BLaER1 treated with 17β-estradiol and CSF1 and Interleukin-3, amounts not matched to agents 10 nM and 100 nM (cell line): ENCODE measurements around the gene SPRN.
"Not testable (repeated sequence)": the region's sequence is repeated elsewhere in the genome, so short reads cannot be mapped to it uniquely, and the experiment has no call there.

Source experiments
- H3K27ac ChIP-seq, 11 experiments: shearing (Covaris generic); formaldehyde crosslinking; 2 replicates each; pipeline ENCODE4 v1.8.1; 2022
- H3K27me3 ChIP-seq, 11 experiments: shearing (Covaris generic); formaldehyde crosslinking; 2 replicates each; pipeline ENCODE4 v1.8.1; 2022
- H3K36me3 ChIP-seq, 11 experiments: shearing (Covaris generic); formaldehyde crosslinking; 2 replicates each; pipeline ENCODE4 v1.8.1; 2022
- H3K4me1 ChIP-seq, 10 experiments: shearing (Covaris generic); formaldehyde crosslinking; 2 replicates each; pipeline ENCODE4 v1.8.1; 2022
- H3K4me2 ChIP-seq, 11 experiments: shearing (Covaris generic); formaldehyde crosslinking; 2 replicates each; pipeline ENCODE4 v1.8.1; 2022
- H3K4me3 ChIP-seq, 10 experiments: shearing (Covaris generic); formaldehyde crosslinking; 2 replicates each; pipeline ENCODE4 v1.8.1; 2022
- H3K9ac ChIP-seq, 11 experiments: shearing (Covaris generic); formaldehyde crosslinking; 2 replicates each; pipeline ENCODE4 v1.8.1; 2022
- H3K9me3 ChIP-seq, 11 experiments: shearing (Covaris generic); formaldehyde crosslinking; replicated peaks in 1 of 11; 2 replicates each; pipeline ENCODE4 v1.8.1; 2022
- H4K20me1 ChIP-seq, 11 experiments: shearing (Covaris generic); formaldehyde crosslinking; 2 replicates each; pipeline ENCODE4 v1.8.1; 2022
- Cebpa-rat ChIP-seq, 11 experiments: shearing (Covaris generic); IDR thresholded peaks; 2 replicates each; pipeline ENCODE4 v1.8.1; 2022

Gene SPRN

DNA sequence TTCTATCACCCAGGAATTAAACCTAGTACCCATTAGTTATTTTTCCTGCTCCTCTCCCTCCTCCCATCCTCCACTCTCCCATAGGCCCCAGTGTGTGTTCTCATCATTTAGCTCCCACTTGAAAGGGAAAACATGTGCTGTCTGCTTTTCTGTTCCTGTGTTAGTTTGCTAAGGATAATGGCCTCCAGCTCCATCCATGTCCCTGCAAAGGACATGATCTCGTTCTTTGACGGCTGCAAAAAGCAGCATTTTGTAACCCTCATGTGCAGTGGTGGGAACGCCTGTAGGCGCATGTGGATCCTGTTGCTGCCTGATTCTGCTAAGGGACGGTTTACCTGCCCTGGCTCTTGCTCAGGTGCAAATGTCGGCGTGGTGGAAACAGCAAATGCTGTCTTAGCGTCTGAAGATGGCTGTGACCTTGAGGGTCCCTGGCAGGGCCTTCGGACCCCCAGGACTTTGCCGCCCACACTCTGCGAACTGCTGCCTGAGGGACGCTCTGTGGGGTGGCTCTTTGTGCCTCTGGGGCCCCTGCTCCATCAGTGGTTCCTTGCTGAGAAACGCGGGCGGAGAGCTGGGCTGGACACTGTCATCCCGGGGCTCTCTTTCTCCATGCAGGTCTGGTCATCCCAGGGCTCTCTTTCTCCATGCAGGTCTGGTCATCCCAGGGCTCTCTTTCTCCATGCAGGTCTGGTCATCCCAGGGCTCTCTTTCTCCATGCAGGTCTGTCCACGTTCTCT lies 36.0 kb downstream of the SPRN start:
- H3K4me2 ChIP-seq: peak overlapping the region; percentile 95 to 100 (median 100)
- no peaks in the 10 kb centered on the region for H3K9me3 ChIP-seq
- no peaks in the 10 kb centered on the region for H3K27me3 ChIP-seq
- H3K4me1 ChIP-seq: peaks cover 49 to 83% (median 71%) of the 10 kb centered on the region in 10 experiments
- H3K4me3 ChIP-seq: peak overlapping the region; percentile 54 to 78 (median 72)
- H4K20me1 ChIP-seq: no peaks in the 10 kb centered on the region
- peak overlapping the region; percentile 69 to 88 (median 82); a peak in 20 of 22 replicates for H3K9ac ChIP-seq
- peak overlapping the region in 10 of 11 experiments; percentile 23 to 92 (median 85); a peak in 19 of 22 replicates for H3K27ac ChIP-seq
- peaks cover 0 to 7% (median 0%) of the 10 kb centered on the region in 11 experiments; a peak in 2 of 22 replicates for H3K36me3 ChIP-seq
- TF ChIP-seq Cebpa-rat (IDR thresholded peaks at IDR 0.05): no peak

DNA sequence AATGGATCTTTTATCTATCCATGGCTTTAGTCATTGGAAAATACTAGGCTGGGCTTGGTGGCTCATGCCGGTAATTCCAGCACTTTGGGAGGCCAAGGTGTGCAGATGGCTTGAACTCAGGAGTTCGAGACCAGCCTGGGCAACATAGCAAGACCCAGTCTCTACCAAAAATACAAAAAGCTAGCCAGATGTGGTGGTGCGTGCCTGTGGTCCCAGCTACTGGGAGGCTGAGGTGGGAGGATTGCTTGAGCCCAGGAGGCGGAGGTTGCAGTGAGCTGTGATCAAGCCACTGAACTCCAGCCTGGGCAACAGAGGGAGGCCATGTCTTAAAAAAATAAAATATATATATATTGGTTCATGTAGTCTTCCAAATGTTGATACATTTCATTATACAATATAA lies 37.5 kb downstream of the SPRN start:
- not testable (repeated sequence) for H3K9ac ChIP-seq, H3K9me3 ChIP-seq, H3K27ac ChIP-seq, H4K20me1 ChIP-seq, H3K4me3 ChIP-seq, H3K27me3 ChIP-seq
- peak overlapping the region in 3 of 11 experiments; percentile 23 to 100 (median 95); a peak in 4 of 22 replicates for H3K4me2 ChIP-seq
- H3K4me1 ChIP-seq: peaks cover 36 to 78% (median 58%) of the 10 kb centered on the region in 10 experiments
- peaks cover 0 to 12% (median 0%) of the 10 kb centered on the region in 11 experiments; a peak in 2 of 22 replicates for H3K36me3 ChIP-seq

DNA sequence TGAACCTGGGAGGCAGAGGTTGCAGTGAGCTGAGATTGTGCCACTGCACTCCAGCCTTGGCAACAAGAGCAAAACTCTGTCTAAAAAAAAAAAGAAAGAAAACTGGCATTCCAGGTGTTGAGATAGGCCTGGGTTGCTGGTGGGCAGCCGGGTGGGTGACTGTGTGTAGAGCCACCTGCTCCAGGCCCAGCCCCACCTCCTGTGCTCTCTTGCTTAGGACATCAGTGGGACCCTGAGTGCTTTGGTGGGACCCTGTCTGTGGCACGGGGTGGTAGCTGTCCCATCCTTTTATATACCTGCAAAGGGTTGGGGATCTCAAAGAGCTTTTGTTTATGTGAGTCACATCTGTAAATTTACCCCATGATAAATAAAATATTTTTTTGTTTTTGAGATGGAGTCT lies 39.2 kb downstream of the SPRN start:
- H3K4me1 ChIP-seq: peaks cover 34 to 78% (median 56%) of the 10 kb centered on the region in 10 experiments
- peaks cover 0 to 12% (median 0%) of the 10 kb centered on the region in 11 experiments; a peak in 1 of 22 replicates for H3K36me3 ChIP-seq
- no peak overlapping the region for H3K9ac ChIP-seq
- peaks cover 0 to 9% (median 0%) of the 10 kb centered on the region in 11 experiments; a peak in 2 of 22 replicates for H4K20me1 ChIP-seq
- H3K9me3 ChIP-seq: no peaks in the 10 kb centered on the region
- H3K27ac ChIP-seq: no peak overlapping the region
- H3K4me3 ChIP-seq: no peak overlapping the region
- H3K27me3 ChIP-seq: 0 out of 22 replicates have a peak, but pooled peaks cover 0 to 1% (median 0%) of the 10 kb centered on the region in 11 experiments
- peak overlapping the region in 3 of 11 experiments; percentile 65 to 74 (median 73); a peak in 3 of 22 replicates for H3K4me2 ChIP-seq
- TF ChIP-seq Cebpa-rat (IDR thresholded peaks at IDR 0.05): no peak

DNA sequence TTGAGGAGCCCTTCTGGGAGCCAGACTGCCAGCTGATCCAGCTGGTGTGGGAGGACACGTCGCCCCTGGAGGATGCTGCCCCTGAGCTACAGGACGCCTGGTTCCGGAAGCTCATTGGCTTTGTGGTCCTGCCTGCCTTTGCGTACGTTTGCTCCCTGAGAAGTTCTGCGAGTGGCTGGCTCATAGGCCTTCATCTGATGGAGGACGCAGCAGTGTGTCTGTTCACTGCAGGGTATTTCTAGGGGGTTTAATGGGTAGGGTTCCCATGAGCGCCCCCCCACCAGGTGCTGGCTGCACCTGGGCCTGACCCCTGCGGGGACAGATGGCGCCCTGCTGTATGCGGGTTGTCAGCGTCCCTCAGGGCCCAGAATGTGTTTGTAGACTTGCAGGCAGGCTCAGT lies 40.4 kb downstream of the SPRN start:
- Histone ChIP-seq H4K20me1 (peaks cover 0 to 9% (median 0%) of the 10 kb centered on the region in 11 experiments; a peak in 3 of 22 replicates), H3K27me3 (peaks cover 0 to 7% (median 0%) of the 10 kb centered on the region in 11 experiments; a peak in 1 of 22 replicates), H3K9ac (peak overlapping the region in 4 of 11 experiments; percentile 26 to 47 (median 31); a peak in 3 of 22 replicates), H3K9me3 (no peaks in the 10 kb centered on the region), H3K4me2 (peak overlapping the region in 9 of 11 experiments; percentile 6 to 74 (median 56); a peak in 16 of 22 replicates), H3K4me3 (no peak overlapping the region), H3K4me1 (peaks cover 31 to 80% (median 58%) of the 10 kb centered on the region in 10 experiments), H3K36me3 (peaks cover 0 to 12% (median 0%) of the 10 kb centered on the region in 11 experiments; a peak in 1 of 22 replicates), H3K27ac (peak overlapping the region in 2 of 11 experiments; percentile 36 to 46; a peak in 4 of 22 replicates)
- TF ChIP-seq Cebpa-rat (IDR thresholded peaks at IDR 0.05): no peak

DNA sequence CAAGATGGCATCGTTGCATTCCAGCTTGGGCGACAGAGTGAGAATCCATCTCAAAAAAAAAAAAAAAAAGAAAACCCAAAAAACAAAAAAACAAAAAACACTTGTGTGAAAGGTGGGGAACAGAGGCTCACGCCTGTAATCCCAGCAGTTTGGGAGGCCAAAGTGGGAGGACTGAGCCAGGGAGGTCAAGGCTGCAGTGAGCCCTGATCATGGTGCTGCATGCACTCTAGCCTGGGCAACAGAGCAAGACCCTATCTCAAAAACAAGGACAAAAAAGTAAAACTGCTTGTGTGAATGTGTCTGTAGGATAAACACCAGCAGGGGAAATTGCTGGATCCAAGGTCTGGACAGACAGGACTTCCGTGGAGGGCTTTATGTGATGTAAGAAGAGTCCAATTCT lies 40.9 kb downstream of the SPRN start:
- TF ChIP-seq Cebpa-rat (IDR thresholded peaks at IDR 0.05): no peak
- Histone ChIP-seq H3K27ac (peak overlapping the region in 2 of 11 experiments; percentile 36 to 46; a peak in 3 of 22 replicates), H3K4me1 (peaks cover 27 to 80% (median 55%) of the 10 kb centered on the region in 10 experiments), H3K9ac (peak overlapping the region in 3 of 11 experiments; percentile 26 to 47 (median 35); a peak in 2 of 22 replicates), H3K36me3 (peaks cover 0 to 12% (median 0%) of the 10 kb centered on the region in 11 experiments; a peak in 1 of 22 replicates), H3K27me3 (peaks cover 0 to 7% (median 0%) of the 10 kb centered on the region in 11 experiments; a peak in 1 of 22 replicates), H3K4me2 (peak overlapping the region in 8 of 11 experiments; percentile 27 to 74 (median 60); a peak in 15 of 22 replicates), H4K20me1 (peaks cover 0 to 9% (median 0%) of the 10 kb centered on the region in 11 experiments; a peak in 3 of 22 replicates), H3K4me3 (no peak overlapping the region), H3K9me3 (no peaks in the 10 kb centered on the region)

DNA sequence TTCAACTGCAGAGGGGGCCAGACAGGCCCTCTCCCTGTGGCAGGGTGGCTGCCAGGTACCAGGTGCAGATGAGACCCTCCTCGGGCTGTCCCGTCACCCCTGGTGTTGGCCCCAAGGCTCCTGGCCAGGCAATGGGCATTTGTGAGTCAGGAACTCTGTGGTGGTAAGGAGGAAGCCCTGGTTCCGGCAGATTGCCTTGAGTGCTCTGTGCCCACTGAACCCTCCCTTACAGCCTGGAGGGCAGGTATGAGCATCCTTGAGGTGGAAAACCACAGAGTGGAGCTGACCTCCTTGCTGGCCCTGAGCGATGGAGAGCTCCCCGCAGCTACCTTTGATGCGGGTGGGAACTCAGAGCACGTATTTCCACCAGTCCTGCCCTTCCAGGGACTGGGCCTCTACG lies 43.4 kb downstream of the SPRN start:
- peaks cover 0 to 12% (median 0%) of the 10 kb centered on the region in 11 experiments; a peak in 1 of 22 replicates for H3K36me3 ChIP-seq
- TF ChIP-seq Cebpa-rat (IDR thresholded peaks at IDR 0.05): no peak
- no peak overlapping the region for H3K27ac ChIP-seq
- no peaks in the 10 kb centered on the region for H3K9me3 ChIP-seq
- peaks cover 0 to 7% (median 0%) of the 10 kb centered on the region in 11 experiments; a peak in 1 of 22 replicates for H3K27me3 ChIP-seq
- H3K4me2 ChIP-seq: peak overlapping the region; percentile 77 to 99 (median 96)
- H4K20me1 ChIP-seq: peaks cover 0 to 9% (median 0%) of the 10 kb centered on the region in 11 experiments; a peak in 3 of 22 replicates
- no peak overlapping the region for H3K4me3 ChIP-seq
- H3K9ac ChIP-seq: no peak overlapping the region; a peak in 1 of 22 replicates
- H3K4me1 ChIP-seq: peaks cover 30 to 76% (median 55%) of the 10 kb centered on the region in 10 experiments

DNA sequence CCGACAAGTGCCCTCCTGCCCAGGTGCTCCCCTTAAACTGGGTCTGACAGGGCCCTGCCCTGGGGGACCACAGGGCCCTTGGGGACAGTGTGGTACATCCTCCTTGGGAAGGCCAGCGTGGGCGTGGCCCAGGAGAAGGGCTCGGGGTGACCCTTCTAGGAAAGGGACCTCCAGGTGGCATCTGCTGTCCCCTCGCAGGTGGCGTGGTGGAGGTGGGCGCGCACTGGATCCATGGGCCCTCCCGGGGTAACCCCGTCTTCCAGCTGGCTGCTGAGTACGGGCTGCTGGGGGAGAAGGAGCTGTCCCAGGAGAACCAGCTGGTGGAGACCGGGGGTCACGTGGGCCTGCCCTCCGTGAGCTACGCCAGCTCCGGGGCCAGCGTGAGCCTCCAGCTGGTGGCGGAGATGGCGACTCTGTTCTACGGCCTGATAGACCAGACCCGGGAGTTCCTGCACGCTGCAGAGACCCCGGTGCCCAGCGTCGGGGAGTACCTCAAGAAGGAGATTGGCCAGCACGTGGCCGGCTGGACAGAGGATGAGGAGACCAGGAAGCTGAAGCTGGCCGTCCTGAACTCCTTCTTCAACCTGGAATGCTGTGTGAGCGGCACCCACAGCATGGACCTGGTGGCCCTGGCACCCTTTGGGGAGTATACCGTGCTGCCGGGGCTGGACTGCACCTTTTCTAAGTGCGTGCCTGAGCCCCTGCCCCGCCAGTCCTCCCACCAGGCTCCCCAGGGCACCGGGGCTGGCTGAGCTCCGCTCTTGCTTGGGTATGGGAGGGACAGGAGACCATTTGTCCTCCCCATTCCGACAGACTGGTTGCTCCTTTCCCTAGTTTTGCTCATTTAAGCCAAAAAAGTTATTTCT lies 44.4 kb downstream of the SPRN start:
- peak overlapping the region; percentile 69 to 90 (median 76) for H3K4me3 ChIP-seq
- H3K9ac ChIP-seq: peak overlapping the region; percentile 63 to 87 (median 76); a peak in 20 of 22 replicates
- H3K27me3 ChIP-seq: peaks cover 0 to 7% (median 0%) of the 10 kb centered on the region in 11 experiments; a peak in 1 of 22 replicates
- peaks cover 0 to 9% (median 0%) of the 10 kb centered on the region in 11 experiments; a peak in 3 of 22 replicates for H4K20me1 ChIP-seq
- no peak for TF ChIP-seq Cebpa-rat (IDR thresholded peaks at IDR 0.05)
- H3K27ac ChIP-seq: peak overlapping the region in 6 of 11 experiments; percentile 40 to 64 (median 54); a peak in 6 of 22 replicates
- peak overlapping the region; percentile 91 to 99 (median 96) for H3K4me2 ChIP-seq
- no peaks in the 10 kb centered on the region for H3K9me3 ChIP-seq
- peaks cover 30 to 73% (median 57%) of the 10 kb centered on the region in 10 experiments for H3K4me1 ChIP-seq
- H3K36me3 ChIP-seq: peaks cover 0 to 12% (median 0%) of the 10 kb centered on the region in 11 experiments; a peak in 1 of 22 replicates
